ENCODE data around the gene S100P. TPM values are rescaled to one million over a fixed set of nuclear protein-coding genes. Genes with fewer than 3 reads are reported as not detected.
A peak's percentile ranks its signal among the peaks of the same experiment; 100 is the strongest.

The S100P gene
- total RNA-seq, 4 donors from 2014 or later: 0.56 TPM; not detected in 3

GRCh38 chr4:6658597-6659075 lies 35.0 kb upstream of the S100P start:
- TF ChIP-seq POLR2A (IDR thresholded peaks at IDR 0.05) (no peak), CTCF (IDR thresholded peaks at IDR 0.05) (no peak)

GRCh38 chr4:6659897-6660296 lies 33.8 kb upstream of the S100P start:
- H3K36me3 ChIP-seq: no peaks in the 10 kb centered on the region
- peaks cover 5 to 10% of the 10 kb centered on the region in 2 donors for H3K4me1 ChIP-seq
- no peak for DNase-seq
- intact Hi-C loops (cut with DNase I): no loop called here
- no peak overlapping the region for H3K27ac ChIP-seq
- no peak overlapping the region for H3K4me3 ChIP-seq (replicated peaks in 1 of 3)
- H3K9me3 ChIP-seq: no peaks in the 10 kb centered on the region
- no peaks in the 10 kb centered on the region for H3K27me3 ChIP-seq
- 73 to 76% methylated on average over 2 of the region's 2 CpGs for WGBS, 2 donors
- TF ChIP-seq POLR2A (IDR thresholded peaks at IDR 0.05): no peak
- TF ChIP-seq CTCF (IDR thresholded peaks at IDR 0.05): no peak

More at GRCh38 chr4:6658597-6659075, 35.0 kb upstream of the S100P start:
- DNase-seq: peak; percentile 67 to 69
- H3K27ac ChIP-seq: no peak overlapping the region
- 5 to 7% methylated on average over 25 to 37 of the region's 52 CpGs for WGBS, 2 donors
- peak overlapping the region in 1 of 3 donors; percentile 24 for H3K4me3 ChIP-seq (replicated peaks in 1 of 3)
- no peaks in the 10 kb centered on the region for H3K9me3 ChIP-seq
- no peaks in the 10 kb centered on the region for H3K27me3 ChIP-seq
- intact Hi-C loops (cut with DNase I): no loop called here
- peaks cover 0 to 5% of the 10 kb centered on the region in 2 donors for H3K4me1 ChIP-seq
- H3K36me3 ChIP-seq: no peaks in the 10 kb centered on the region

GRCh38 chr4:6660430-6660829 lies 33.2 kb upstream of the S100P start:
- Histone ChIP-seq H3K9me3 (no peaks in the 10 kb centered on the region), H3K36me3 (no peaks in the 10 kb centered on the region), H3K4me1 (peaks cover 5 to 10% of the 10 kb centered on the region in 2 donors), H3K27me3 (no peaks in the 10 kb centered on the region), H3K4me3 (replicated peaks in 1 of 3) (no peak overlapping the region), H3K27ac (no peak overlapping the region)
- TF ChIP-seq CTCF (IDR thresholded peaks at IDR 0.05): no peak
- no peak for TF ChIP-seq POLR2A (IDR thresholded peaks at IDR 0.05)
- intact Hi-C loops (cut with DNase I): no loop called here
- DNase-seq: no peak
- 94 to 96% methylated on average over 3 of the region's 3 CpGs for WGBS, 2 donors

GRCh38 chr4:6662591-6662990 lies 31.1 kb upstream of the S100P start:
- no peak overlapping the region for H3K27ac ChIP-seq
- WGBS, 2 donors: 93 to 95% methylated on average over 3 of the region's 3 CpGs
- H3K4me3 ChIP-seq (replicated peaks in 1 of 3): no peak overlapping the region
- H3K9me3 ChIP-seq: no peaks in the 10 kb centered on the region
- no peak for DNase-seq
- H3K27me3 ChIP-seq: no peaks in the 10 kb centered on the region
- TF ChIP-seq POLR2A (IDR thresholded peaks at IDR 0.05) (no peak), CTCF (IDR thresholded peaks at IDR 0.05) (no peak)
- intact Hi-C loops (cut with DNase I): no loop called here
- peaks cover 5 to 10% of the 10 kb centered on the region in 2 donors for H3K4me1 ChIP-seq
- no peaks in the 10 kb centered on the region for H3K36me3 ChIP-seq

- peaks cover 5 to 10% of the 10 kb centered on the region in 2 donors for H3K4me1 ChIP-seq
- no peaks in the 10 kb centered on the region for H3K9me3 ChIP-seq
- 15 to 30% methylated on average over 30 to 55 of the region's 55 CpGs for WGBS, 2 donors
- H3K27me3 ChIP-seq: no peaks in the 10 kb centered on the region
- H3K4me3 ChIP-seq (replicated peaks in 1 of 3): peak overlapping the region in 1 of 3 donors; percentile 17
- H3K36me3 ChIP-seq: no peaks in the 10 kb centered on the region
- H3K27ac ChIP-seq: no peak overlapping the region
- DNase-seq: no peak
- intact Hi-C loops (cut with DNase I): no loop called here
- TF ChIP-seq POLR2A (IDR thresholded peaks at IDR 0.05): no peak
- TF ChIP-seq CTCF (IDR thresholded peaks at IDR 0.05): no peak
These were observed 29.9 kb upstream of the S100P start for GRCh38 chr4:6663596-6664393.

All from thyroid gland (tissue), 4 donors.